ENCODE measurements around the gene PCGF2. TPM values are rescaled to one million over a fixed set of nuclear protein-coding genes. Genes with fewer than 3 reads are reported as not detected.

Gene PCGF2
- polyA plus RNA-seq, 1 donor from 2014 or later, result 11.7 TPM

DNA sequence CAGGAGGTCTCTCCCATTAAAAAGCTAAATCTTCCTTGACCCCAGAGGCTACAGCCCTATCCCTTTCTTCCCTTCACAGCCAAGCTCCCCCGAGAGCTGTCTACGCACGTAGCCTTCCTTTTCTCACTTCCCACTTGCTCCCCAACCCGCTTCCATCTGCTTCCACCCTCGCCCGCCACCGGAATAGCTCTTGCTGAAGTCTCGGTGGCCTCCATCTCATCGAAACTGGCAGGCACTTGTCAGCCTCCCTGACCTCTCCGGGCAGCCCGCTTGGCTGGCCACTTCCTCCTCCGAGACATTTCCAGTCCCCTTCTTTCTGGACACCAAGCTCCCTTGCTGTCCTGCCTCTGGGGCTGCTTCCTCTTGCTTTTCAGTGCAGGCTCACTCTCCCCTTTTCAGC, 62.6 kb downstream of the PCGF2 start:
- no peaks in the 10 kb centered on the region for H3K9me3 ChIP-seq (ENCODE audit: low read length)
- H3K9ac ChIP-seq (ENCODE audit: low read length), result no peak overlapping the region
- no peaks in the 10 kb centered on the region for H3K27me3 ChIP-seq (ENCODE audit: insufficient read depth, low read depth, low read length)
- no peaks in the 10 kb centered on the region for H3K36me3 ChIP-seq (ENCODE audit: insufficient read depth, low read length)
- no peak overlapping the region for H3K4me3 ChIP-seq (ENCODE audit: low read length)
- no peak for TF ChIP-seq RAD21 (conservative IDR thresholded peaks at IDR 0.05)
- TF ChIP-seq EZH2 (IDR thresholded peaks at IDR 0.05; ENCODE audit: borderline replicate concordance, insufficient read depth, low read length, poor library complexity, severe bottlenecking), result no peak
- TF ChIP-seq SMC3 (conservative IDR thresholded peaks at IDR 0.05; ENCODE audit: poor library complexity), result no peak
- TF ChIP-seq, protein P1, sequence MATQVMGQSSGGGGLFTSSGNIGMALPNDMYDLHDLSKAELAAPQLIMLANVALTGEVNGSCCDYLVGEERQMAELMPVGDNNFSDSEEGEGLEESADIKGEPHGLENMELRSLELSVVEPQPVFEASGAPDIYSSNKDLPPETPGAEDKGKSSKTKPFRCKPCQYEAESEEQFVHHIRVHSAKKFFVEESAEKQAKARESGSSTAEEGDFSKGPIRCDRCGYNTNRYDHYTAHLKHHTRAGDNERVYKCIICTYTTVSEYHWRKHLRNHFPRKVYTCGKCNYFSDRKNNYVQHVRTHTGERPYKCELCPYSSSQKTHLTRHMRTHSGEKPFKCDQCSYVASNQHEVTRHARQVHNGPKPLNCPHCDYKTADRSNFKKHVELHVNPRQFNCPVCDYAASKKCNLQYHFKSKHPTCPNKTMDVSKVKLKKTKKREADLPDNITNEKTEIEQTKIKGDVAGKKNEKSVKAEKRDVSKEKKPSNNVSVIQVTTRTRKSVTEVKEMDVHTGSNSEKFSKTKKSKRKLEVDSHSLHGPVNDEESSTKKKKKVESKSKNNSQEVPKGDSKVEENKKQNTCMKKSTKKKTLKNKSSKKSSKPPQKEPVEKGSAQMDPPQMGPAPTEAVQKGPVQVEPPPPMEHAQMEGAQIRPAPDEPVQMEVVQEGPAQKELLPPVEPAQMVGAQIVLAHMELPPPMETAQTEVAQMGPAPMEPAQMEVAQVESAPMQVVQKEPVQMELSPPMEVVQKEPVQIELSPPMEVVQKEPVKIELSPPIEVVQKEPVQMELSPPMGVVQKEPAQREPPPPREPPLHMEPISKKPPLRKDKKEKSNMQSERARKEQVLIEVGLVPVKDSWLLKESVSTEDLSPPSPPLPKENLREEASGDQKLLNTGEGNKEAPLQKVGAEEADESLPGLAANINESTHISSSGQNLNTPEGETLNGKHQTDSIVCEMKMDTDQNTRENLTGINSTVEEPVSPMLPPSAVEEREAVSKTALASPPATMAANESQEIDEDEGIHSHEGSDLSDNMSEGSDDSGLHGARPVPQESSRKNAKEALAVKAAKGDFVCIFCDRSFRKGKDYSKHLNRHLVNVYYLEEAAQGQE (IDR thresholded peaks at IDR 0.05; ENCODE audit: borderline replicate concordance), result no peak
- TF ChIP-seq MXI1 (conservative IDR thresholded peaks at IDR 0.05; ENCODE audit: poor library complexity, severe bottlenecking), result no peak
- TF ChIP-seq, protein P2, sequence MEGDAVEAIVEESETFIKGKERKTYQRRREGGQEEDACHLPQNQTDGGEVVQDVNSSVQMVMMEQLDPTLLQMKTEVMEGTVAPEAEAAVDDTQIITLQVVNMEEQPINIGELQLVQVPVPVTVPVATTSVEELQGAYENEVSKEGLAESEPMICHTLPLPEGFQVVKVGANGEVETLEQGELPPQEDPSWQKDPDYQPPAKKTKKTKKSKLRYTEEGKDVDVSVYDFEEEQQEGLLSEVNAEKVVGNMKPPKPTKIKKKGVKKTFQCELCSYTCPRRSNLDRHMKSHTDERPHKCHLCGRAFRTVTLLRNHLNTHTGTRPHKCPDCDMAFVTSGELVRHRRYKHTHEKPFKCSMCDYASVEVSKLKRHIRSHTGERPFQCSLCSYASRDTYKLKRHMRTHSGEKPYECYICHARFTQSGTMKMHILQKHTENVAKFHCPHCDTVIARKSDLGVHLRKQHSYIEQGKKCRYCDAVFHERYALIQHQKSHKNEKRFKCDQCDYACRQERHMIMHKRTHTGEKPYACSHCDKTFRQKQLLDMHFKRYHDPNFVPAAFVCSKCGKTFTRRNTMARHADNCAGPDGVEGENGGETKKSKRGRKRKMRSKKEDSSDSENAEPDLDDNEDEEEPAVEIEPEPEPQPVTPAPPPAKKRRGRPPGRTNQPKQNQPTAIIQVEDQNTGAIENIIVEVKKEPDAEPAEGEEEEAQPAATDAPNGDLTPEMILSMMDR (IDR thresholded peaks at IDR 0.05; ENCODE audit: poor library complexity, severe bottlenecking), result no peak
- no peak for TF ChIP-seq POLR2AphosphoS5 (IDR thresholded peaks at IDR 0.05)
- H3K79me2 ChIP-seq (replicated peaks; ENCODE audit: insufficient read depth, low read length), result no peaks in the 10 kb centered on the region
- H3K4me2 ChIP-seq (ENCODE audit: low read length), result no peak overlapping the region
- no peaks in the 10 kb centered on the region for H4K20me1 ChIP-seq (ENCODE audit: insufficient read depth)
- no peak overlapping the region for H3K27ac ChIP-seq (ENCODE audit: low read length)
- no peak overlapping the region for H2AFZ ChIP-seq (ENCODE audit: low read depth, low read length)
- no peaks in the 10 kb centered on the region for H3K9me2 ChIP-seq (ENCODE audit: insufficient read depth, low read length)
- no peaks in the 10 kb centered on the region for H3F3A ChIP-seq (ENCODE audit: insufficient read depth, low read length, poor library complexity, severe bottlenecking)

Small RNA genes lying within 50 kb of the gene (small RNA-seq; reads per million reads assigned to genes)
- gene MIR4726, result 0 to 4.1 (median 1.8) reads per million in 3 experiments
- gene MIR4734, result 0 to 0.39 (median 0.10) reads per million in 3 experiments
- 0.57 to 4.9 (median 4.0) reads per million in 3 experiments for gene RNA5SP440
- 0 reads per million in 3 experiments for gene RNU6-866P

Other genes with a start within 250 kb of the PCGF2 start
- gene SRCIN1, start 142.4 kb downstream of the PCGF2 start, polyA plus RNA-seq, result 18.0 and 22.8 TPM in 2 replicates
- 1.1 and 1.5 TPM in 2 replicates for gene EPOP, start 73.4 kb downstream of the PCGF2 start, polyA plus RNA-seq
- gene MLLT6, start 43.1 kb downstream of the PCGF2 start, polyA plus RNA-seq, result 19.7 and 26.0 TPM in 2 replicates
- 0.48 and 1.2 TPM in 2 replicates for gene CISD3, start 18.0 kb downstream of the PCGF2 start, polyA plus RNA-seq
- gene PSMB3, start 4.4 kb upstream of the PCGF2 start, polyA plus RNA-seq, result 300 and 338 TPM in 2 replicates
- 164 and 187 TPM in 2 replicates for gene PIP4K2B, start 51.2 kb upstream of the PCGF2 start, polyA plus RNA-seq
- gene CWC25, start 77.0 kb upstream of the PCGF2 start, polyA plus RNA-seq, result 15.4 and 18.4 TPM in 2 replicates
- gene RPL23, start 105.4 kb upstream of the PCGF2 start, polyA plus RNA-seq, result 1,212 and 1,333 TPM in 2 replicates
- 56.3 and 60.0 TPM in 2 replicates for gene LASP1, start 121.7 kb upstream of the PCGF2 start, polyA plus RNA-seq
- gene FBXO47, start 219.1 kb upstream of the PCGF2 start, polyA plus RNA-seq, result not detected in 2 replicates

Measured in neural cell (in vitro differentiated cells).